MCF 10A (cell line): Measurements from ENCODE around the gene KLF11. TPM values are rescaled to one million over a fixed set of nuclear protein-coding genes. Genes with fewer than 3 reads are reported as not detected.

Experiments used
- BruUV-seq: library from RNA; stranded (reverse); fragments of 400-500 nt; replicated peaks from 2 replicates; lab custom pipeline; 2021; lab: Mats Ljungman, UMichigan
- CTCF ChIA-PET: fragments of 300-600 bp; sonication (Branson Sonifier 250); formaldehyde crosslinking; extraction: SDS; loops from one replicate; lab custom pipeline; 2021; ENCODE audit warnings: antibody characterized with exemption, inconsistent platforms; lab: Yijun Ruan, JAX
- POLR2A ChIA-PET: fragments of 300-600, 350-650 bp; sonication (Branson Sonifier 250); formaldehyde crosslinking; extraction: SDS; loops from one replicate; lab custom pipeline; 2020; ENCODE audit warnings: antibody characterized with exemption, inconsistent platforms; lab: Yijun Ruan, JAX
- DNase-seq: peaks from one replicate; pipeline ENCODE4 v3.0.0-alpha.2; 2018; ENCODE audit not compliant: unreplicated experiment
- H3K27ac Mint-ChIP-seq: one replicate; pipeline ENCODE4 v1.8.0; 2022; ENCODE audit warnings: mild to moderate bottlenecking, low read depth, mixed read lengths; ENCODE audit not compliant: unreplicated experiment
- H3K27me3 Mint-ChIP-seq: one replicate; pipeline ENCODE4 v1.8.0; 2022; ENCODE audit warnings: mixed read lengths; ENCODE audit not compliant: insufficient read depth, unreplicated experiment
- H3K36me3 Mint-ChIP-seq: one replicate; pipeline ENCODE4 v1.8.0; 2022; ENCODE audit warnings: mild to moderate bottlenecking, moderate library complexity, mixed read lengths; ENCODE audit not compliant: insufficient read depth, unreplicated experiment
- H3K4me1 Mint-ChIP-seq: one replicate; pipeline ENCODE4 v1.8.0; 2022; ENCODE audit warnings: mixed read lengths; ENCODE audit not compliant: insufficient read depth, unreplicated experiment
- H3K4me3 Mint-ChIP-seq: one replicate; pipeline ENCODE4 v1.8.0; 2022; ENCODE audit warnings: mild to moderate bottlenecking, moderate library complexity, mixed read lengths; ENCODE audit not compliant: unreplicated experiment
- H3K9me3 Mint-ChIP-seq: one replicate; pipeline ENCODE4 v1.8.0; 2022; ENCODE audit warnings: mixed read lengths; ENCODE audit not compliant: unreplicated experiment
- intact Hi-C: fragments of 100-400 bp; cut with micrococcal nuclease; formaldehyde crosslinking; loops from 2 replicates; pipeline ENCODE4 v1.14.1; 2022
- total RNA-seq: library from RNA; stranded (reverse); gene quantifications from 2 replicates; pipeline ENCODE4 v1.2.3, GENCODE V29; 2022
- TF ChIP-seq, protein P1 (sequence below): fragments of 200-600 bp; IDR thresholded peaks from one replicate; pipeline ENCODE4 v1.8.0; 2022; ENCODE audit warnings: antibody characterized with exemption, mild to moderate bottlenecking; ENCODE audit not compliant: unreplicated experiment

Gene KLF11
- total RNA-seq, 1 experiment from 2014 or later, result 7.1 TPM

GRCh38 chr2:10071176-10071575 lies 27.8 kb downstream of the KLF11 start:
- no peak overlapping the region for H3K4me3 Mint-ChIP-seq
- intact Hi-C loops, result loop anchor here (5.0 kb wide), 1 partner anchor 586 kb away; no protein-coding TSS in a partner anchor
- no peak for DNase-seq
- peaks cover 8% of the 10 kb centered on the region for H3K9me3 Mint-ChIP-seq
- H3K4me1 Mint-ChIP-seq, result peaks cover 8% of the 10 kb centered on the region
- ChIA-PET CTCF (interaction anchor here (0.5 to 12.5 kb wide), 20 partner anchors 11 to 375 kb away, joined by 3 to 141 read pairs (median 10); no protein-coding TSS in a partner anchor), POLR2A (interaction anchor here (0.6 to 2.4 kb wide), 4 partner anchors 26 to 865 kb away, joined by 3 to 10 read pairs (median 6); partner anchors contain the start of gene ASAP2)
- no TSS peak for BruUV-seq
- peaks cover 5% of the 10 kb centered on the region for H3K36me3 Mint-ChIP-seq
- H3K27ac Mint-ChIP-seq, result no peak overlapping the region
- H3K27me3 Mint-ChIP-seq, result peaks cover 29% of the 10 kb centered on the region
- TF ChIP-seq, protein P1, sequence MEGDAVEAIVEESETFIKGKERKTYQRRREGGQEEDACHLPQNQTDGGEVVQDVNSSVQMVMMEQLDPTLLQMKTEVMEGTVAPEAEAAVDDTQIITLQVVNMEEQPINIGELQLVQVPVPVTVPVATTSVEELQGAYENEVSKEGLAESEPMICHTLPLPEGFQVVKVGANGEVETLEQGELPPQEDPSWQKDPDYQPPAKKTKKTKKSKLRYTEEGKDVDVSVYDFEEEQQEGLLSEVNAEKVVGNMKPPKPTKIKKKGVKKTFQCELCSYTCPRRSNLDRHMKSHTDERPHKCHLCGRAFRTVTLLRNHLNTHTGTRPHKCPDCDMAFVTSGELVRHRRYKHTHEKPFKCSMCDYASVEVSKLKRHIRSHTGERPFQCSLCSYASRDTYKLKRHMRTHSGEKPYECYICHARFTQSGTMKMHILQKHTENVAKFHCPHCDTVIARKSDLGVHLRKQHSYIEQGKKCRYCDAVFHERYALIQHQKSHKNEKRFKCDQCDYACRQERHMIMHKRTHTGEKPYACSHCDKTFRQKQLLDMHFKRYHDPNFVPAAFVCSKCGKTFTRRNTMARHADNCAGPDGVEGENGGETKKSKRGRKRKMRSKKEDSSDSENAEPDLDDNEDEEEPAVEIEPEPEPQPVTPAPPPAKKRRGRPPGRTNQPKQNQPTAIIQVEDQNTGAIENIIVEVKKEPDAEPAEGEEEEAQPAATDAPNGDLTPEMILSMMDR, result no peak

DNA sequence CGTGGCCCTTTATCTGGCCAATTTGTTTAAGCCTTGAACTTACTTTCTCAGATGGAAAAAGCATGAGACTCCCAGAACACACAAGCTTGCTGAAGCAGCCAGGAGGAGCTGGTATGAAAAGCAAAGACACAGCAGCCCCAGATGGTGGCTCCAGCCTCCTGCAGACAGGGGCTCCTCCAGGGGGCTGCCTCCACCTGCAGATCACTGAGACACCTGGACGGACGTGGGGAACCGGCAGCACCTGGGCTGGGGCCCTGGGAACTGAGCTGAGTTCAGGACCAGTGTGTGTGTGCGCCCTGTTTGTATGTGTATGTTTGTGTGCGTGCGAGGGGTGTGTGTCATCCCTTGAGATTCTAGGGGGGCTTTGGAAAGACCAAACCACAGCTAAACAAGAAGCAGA lies 28.2 kb downstream of the KLF11 start:
- H3K9me3 Mint-ChIP-seq, result peaks cover 8% of the 10 kb centered on the region
- H3K4me3 Mint-ChIP-seq, result no peak overlapping the region
- intact Hi-C loops, result loop anchor here (5.0 kb wide), 1 partner anchor 586 kb away; no protein-coding TSS in a partner anchor
- H3K36me3 Mint-ChIP-seq, result peaks cover 5% of the 10 kb centered on the region
- TF ChIP-seq, protein P1, result no peak
- no TSS peak for BruUV-seq
- ChIA-PET CTCF (interaction anchor here (0.5 to 12.5 kb wide), 33 partner anchors 8 to 592 kb away, joined by 3 to 141 read pairs (median 8); no protein-coding TSS in a partner anchor), POLR2A (interaction anchor here (0.6 to 2.4 kb wide), 7 partner anchors 26 to 865 kb away, joined by 3 to 10 read pairs (median 8); partner anchors contain the start of gene ASAP2)
- DNase-seq, result no peak
- H3K27me3 Mint-ChIP-seq, result peaks cover 33% of the 10 kb centered on the region
- peaks cover 8% of the 10 kb centered on the region for H3K4me1 Mint-ChIP-seq
- H3K27ac Mint-ChIP-seq, result no peak overlapping the region

DNA sequence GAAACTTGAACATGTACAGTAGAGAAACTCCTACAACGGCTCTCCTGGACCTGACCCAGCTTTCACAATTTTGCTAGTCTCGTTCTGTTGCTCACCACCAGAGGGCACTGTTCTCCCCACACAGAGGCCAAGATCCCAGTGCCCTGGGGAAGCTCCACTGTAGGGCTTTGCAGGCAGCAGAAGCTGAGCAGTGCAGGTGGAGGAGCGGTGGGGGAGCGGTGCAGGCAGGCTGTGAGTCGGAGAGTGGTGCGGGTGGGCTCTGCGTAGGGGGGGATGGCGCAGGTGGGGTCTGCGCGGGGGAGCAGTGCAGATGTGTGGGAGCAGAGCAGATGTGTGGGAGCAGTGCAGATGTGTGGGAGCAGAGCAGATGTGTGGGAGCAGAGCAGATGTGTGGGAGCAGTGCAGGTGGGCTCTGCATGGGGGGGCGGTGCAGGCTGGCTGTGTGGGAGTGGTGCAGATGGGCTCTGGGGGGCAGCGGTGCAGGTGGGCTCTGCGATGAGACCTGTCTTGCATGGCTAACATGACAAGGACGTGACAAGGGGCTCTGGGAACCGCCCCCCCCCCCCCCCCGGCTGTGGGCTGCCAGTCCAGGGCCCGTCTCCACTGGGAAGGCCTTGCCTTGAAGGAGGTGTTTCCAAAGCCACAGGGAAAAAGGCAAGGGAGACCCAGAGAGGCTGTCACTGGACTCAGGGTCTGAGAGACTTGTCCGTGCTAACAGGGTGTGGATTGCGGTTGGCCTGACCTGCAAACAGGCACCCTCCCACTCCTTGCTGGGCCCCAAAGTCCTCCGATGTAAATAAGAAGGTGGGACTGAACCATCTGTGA lies 29.5 kb downstream of the KLF11 start:
- POLR2A ChIA-PET, result interaction anchor here (0.6 to 2.4 kb wide), 8 partner anchors 8 to 591 kb away, joined by 3 to 10 read pairs (median 6); no protein-coding TSS in a partner anchor
- TF ChIP-seq, protein P1, result peak; percentile 67
- DNase-seq, result peak; percentile 87
- H3K9me3 Mint-ChIP-seq, result peaks cover 4% of the 10 kb centered on the region
- CTCF ChIA-PET, result interaction anchor here (0.6 to 12.5 kb wide), 52 partner anchors 10 to 583 kb away, joined by 3 to 141 read pairs (median 4); no protein-coding TSS in a partner anchor
- peaks cover 46% of the 10 kb centered on the region for H3K27me3 Mint-ChIP-seq
- H3K36me3 Mint-ChIP-seq, result peaks cover 5% of the 10 kb centered on the region
- no TSS peak for BruUV-seq
- H3K4me1 Mint-ChIP-seq, result peaks cover 8% of the 10 kb centered on the region
- intact Hi-C loops, result loop anchor here (1.0 to 5.0 kb wide), 5 partner anchors 24 to 584 kb away; no protein-coding TSS in a partner anchor
- H3K27ac Mint-ChIP-seq, result no peak overlapping the region
- no peak overlapping the region for H3K4me3 Mint-ChIP-seq

- Mint-ChIP-seq H3K4me3 (no peak overlapping the region), H3K27ac (no peak overlapping the region), H3K27me3 (peaks cover 54% of the 10 kb centered on the region), H3K36me3 (peaks cover 5% of the 10 kb centered on the region), H3K4me1 (peaks cover 8% of the 10 kb centered on the region), H3K9me3 (no peaks in the 10 kb centered on the region)
- CTCF ChIA-PET, result interaction anchor here (0.6 to 12.5 kb wide), 19 partner anchors 9 to 517 kb away, joined by 3 to 141 read pairs (median 9); no protein-coding TSS in a partner anchor
- no TSS peak for BruUV-seq
- POLR2A ChIA-PET, result interaction anchor here (1.5 kb wide), 1 partner anchor 9 kb away, joined by 3 read pairs; no protein-coding TSS in a partner anchor
- intact Hi-C loops, result loop anchor here (5.0 kb wide), 1 partner anchor 584 kb away; no protein-coding TSS in a partner anchor
- TF ChIP-seq, protein P1, result no peak
- DNase-seq, result no peak
These were observed 30.4 kb downstream of the KLF11 start for GRCh38 chr2:10073706-10074105.
